GM21717 (cell line): Measurements from ENCODE around the gene CHRDL2.
"Not testable (repeated sequence)": the region's sequence is repeated elsewhere in the genome, so short reads cannot be mapped to it uniquely, and the experiment has no call there.

ENCODE experiments used
- ATAC-seq: cut with Tn5 transposase; IDR thresholded peaks from one replicate; pipeline ENCODE4 v1.9.1; 2021; ENCODE audit warnings: mild to moderate bottlenecking, moderate library complexity; ENCODE audit not compliant: unreplicated experiment

CHRDL2 gene, protein sequence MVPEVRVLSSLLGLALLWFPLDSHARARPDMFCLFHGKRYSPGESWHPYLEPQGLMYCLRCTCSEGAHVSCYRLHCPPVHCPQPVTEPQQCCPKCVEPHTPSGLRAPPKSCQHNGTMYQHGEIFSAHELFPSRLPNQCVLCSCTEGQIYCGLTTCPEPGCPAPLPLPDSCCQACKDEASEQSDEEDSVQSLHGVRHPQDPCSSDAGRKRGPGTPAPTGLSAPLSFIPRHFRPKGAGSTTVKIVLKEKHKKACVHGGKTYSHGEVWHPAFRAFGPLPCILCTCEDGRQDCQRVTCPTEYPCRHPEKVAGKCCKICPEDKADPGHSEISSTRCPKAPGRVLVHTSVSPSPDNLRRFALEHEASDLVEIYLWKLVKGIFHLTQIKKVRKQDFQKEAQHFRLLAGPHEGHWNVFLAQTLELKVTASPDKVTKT

DNA sequence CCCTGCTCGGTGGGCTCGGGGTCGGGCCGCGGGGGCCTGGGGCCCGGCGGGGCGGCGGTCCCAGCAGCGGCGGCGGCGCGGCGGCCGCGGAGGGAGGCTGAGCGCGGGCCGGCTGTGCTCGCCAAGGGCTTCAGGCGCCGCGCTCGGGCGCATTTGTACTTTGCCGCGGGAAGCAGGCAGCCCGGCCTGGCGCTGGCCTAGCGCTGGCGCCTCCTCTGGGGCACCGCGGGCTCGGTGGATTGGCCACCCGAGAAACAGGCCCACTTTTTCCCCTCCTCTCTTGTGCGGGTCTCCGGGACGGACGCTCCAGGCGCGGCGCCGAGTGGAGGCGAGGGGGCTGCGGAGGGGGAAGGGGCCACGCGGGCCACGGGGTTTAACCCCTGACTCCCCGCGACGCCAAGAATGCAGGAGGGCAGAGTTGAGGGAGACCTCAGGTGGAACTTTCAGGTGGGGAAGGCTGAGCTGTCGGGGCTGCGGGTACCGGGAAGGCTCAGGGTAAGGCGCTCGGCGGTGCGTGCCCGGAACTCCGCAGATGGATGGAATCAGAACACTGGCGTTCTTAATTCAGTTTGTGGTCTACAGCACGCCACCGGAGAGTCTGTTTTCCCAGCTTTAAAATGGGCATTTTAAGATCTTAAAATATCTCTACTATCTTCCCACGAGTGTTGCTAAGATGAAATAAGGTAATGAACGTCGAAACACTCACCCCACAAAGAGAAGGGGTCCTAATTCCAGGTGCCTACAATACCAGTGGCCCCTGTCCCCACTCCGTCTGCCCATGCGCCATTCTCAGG is at the start of gene CHRDL2:
Gene CHRDL2, minus strand, starts transcription at position 126 of the 794 bp plus-strand sequence. CDS start 538 bp downstream, outside the sequence.
- ATAC-seq: no peak

DNA sequence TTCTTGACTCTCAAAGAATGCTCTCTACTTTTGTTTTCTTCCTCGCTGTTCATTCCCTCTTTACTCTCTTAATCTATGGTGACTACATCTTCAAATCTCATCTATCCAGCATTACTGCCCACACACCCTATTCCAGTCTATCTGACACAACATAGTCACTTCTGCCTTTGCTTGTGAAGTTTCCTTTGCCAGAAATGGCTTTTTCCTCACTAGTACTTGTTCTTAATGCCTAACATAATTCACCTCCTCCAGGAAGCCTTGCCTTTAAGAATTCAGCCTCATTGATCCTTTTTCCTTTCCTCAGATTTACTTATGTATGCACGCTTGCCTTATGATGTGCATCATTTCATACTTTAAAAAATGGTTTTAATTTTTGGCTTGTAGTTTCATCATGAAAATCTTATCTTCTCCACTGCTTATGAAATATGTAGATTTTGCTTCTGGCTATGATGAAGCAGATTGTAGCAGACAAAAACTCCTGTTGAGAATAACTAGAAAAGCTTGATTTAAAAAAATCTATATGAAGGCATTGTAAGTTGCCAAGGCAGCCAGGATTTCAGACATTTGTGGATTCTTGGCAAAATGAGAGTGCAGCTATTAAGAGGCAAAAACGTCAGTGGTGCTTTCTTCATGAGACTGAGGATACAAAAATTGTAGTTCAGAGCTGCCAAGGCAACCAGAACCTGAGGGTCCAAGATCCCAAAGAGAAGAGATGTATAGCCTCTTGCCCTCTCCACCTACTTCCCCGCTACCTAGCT is 49.2 kb upstream of the CHRDL2 start:
- ATAC-seq: no peak

- ATAC-seq: no peak
Measured at GRCh38 chr11:74778581-74778980, 47.4 kb upstream of the CHRDL2 start.

GRCh38 chr11:74777877-74778276 is 46.7 kb upstream of the CHRDL2 start:
- ATAC-seq: no peak

- no peak for ATAC-seq
Measured at GRCh38 chr11:74777038-74777437, 45.8 kb upstream of the CHRDL2 start.

DNA sequence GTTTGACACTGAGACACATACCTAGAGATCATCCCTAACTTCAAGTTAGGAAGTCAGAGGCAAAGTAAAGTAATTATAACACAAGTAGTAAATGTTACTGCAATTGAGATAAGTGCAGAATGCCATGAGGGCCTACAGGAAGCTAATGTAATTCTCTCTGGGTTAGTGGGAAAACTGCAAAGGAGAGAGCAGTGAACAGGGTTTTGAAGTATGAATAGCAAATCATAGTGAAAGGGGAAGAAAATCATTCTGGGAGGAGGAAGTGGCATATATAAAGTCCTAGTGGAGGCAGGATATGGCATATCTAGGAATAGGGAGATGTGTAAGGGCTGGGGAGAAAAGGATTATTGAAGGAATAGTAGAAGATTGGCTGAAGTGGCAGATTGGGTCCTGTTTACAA is 45.3 kb upstream of the CHRDL2 start:
- ATAC-seq: no peak

- no peak for ATAC-seq
Measured at GRCh38 chr11:74775762-74776161, 44.5 kb upstream of the CHRDL2 start.

- ATAC-seq: no peak
Measured at GRCh38 chr11:74773476-74773875, 42.2 kb upstream of the CHRDL2 start.

GRCh38 chr11:74771139-74771538 is 39.9 kb upstream of the CHRDL2 start:
- ATAC-seq: no peak

- no peak for ATAC-seq
Measured at GRCh38 chr11:74770456-74770855, 39.2 kb upstream of the CHRDL2 start.

- ATAC-seq: no peak
Measured at GRCh38 chr11:74769055-74769707, 38.0 kb upstream of the CHRDL2 start.

GRCh38 chr11:74768172-74768651 is 37.0 kb upstream of the CHRDL2 start:
- peak; percentile 71 for ATAC-seq

- no peak for ATAC-seq
Measured at GRCh38 chr11:74766905-74767304, 35.7 kb upstream of the CHRDL2 start.

DNA sequence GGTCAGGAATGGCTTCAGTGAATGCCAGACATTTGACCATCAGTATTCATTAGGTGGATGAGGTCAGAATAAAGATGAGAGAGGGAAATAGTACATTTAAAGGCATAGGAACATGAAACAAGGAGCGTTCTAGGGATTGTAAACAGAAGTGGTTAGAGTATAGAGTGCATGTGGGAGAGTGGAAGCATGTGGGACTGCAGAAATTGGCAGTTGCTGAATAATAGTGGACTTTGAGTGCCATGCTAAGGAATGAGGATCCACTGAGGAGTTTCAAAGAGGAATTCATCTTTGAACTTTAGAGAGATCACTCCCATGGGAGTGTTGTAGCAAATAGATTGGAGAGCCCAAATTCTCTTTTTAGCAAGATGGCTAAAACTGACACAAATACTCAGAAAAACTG is 25.3 kb upstream of the CHRDL2 start:
- ATAC-seq: no peak

GRCh38 chr11:74755395-74755995 is 24.3 kb upstream of the CHRDL2 start:
- ATAC-seq: no peak

DNA sequence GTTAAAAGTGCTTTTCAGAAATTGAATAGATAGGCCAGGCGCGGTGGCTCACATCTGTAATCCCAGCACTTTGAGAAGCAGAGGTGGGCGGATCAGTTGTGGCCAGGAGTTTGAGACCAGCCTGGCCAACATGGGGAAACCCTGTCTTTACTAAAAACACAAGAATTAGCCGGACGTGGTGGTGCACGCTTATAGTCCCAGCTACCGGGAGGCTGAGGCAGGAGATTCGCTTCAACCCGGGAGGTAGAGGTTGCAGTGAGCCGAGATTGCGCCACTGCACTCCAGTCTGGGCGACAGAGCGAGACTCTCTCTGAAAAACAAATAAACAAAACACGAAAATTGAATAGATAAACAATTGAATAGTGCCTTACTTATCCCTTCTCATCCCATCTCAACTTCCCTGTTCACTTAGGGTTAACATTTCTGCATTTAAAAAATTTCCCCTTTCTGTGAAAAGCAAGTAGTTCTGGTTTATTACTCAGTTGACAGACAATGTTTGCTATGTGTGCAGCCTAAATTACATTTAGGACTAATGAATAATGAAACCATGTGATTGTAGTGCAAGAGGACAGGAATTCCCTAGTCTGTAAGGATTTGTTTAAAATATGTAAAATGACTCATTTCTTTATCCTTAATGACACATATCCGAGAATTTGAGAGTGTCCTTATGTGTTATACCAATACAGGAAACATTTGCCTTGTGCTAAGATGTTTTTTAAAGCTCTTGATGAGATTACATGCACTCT is 23.5 kb upstream of the CHRDL2 start:
- ATAC-seq: no peak

GRCh38 chr11:74751303-74751702 is 20.1 kb upstream of the CHRDL2 start:
- no peak for ATAC-seq

DNA sequence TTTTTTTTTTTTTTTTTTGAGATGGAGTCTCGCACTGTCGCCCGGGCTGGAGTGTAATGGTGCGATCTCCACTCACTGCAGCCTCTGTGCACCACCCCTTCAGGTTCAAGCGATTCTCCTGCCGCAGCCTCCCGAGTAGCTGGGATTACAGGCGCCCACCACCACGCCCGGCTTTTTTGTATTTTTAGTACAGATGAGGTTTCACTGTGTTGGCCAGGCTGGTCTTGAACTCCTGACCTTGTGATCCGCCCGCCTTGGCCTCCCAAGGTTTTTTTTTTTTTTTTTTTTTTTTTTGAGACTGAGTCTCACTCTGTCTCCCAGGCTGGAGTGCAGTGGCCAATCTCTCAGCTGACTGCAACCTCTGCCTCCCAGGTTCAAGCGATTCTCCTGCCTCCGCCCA is 19.4 kb upstream of the CHRDL2 start:
- not testable (repeated sequence) for ATAC-seq

GRCh38 chr11:74749965-74750296 is 18.7 kb upstream of the CHRDL2 start:
- ATAC-seq: no peak
